ENCODE results near the gene MEX3A. TPM values are rescaled to one million over a fixed set of nuclear protein-coding genes. Genes with fewer than 3 reads are reported as not detected.

The MEX3A gene
- total RNA-seq, 1 experiment from 2014 or later, result 68.0 TPM

DNA sequence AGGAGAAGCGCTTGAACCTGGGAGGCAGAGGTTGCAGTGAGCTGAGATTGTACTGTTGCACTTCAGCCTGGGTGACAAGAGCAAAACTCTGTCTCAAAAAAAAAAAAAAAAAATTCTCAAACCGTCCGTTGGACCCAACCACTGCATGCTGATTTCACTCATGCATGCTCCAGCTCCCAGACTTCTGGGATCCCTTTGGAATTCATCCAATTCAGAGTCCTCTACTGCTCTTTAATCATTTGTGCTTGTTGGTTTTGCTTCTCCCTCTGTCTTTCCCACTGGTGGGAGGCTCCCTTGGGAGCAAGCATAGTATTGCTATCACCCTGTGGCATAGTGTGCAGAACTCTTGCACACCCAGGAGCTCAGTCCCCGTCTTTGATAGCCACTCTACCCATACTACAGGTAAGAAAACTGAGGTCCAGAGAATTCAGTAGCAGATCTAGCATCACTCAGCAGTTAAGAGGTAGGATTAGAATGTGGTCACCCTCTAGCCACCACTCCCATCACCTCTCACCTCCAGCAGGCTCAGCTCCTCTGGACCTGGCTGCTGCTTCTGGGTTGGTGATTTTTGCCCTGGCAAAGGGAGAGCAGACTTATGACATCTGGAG, 29.2 kb upstream of the MEX3A start:
- H2BK20ac ChIP-seq (ENCODE audit: low read depth, low read length, poor library complexity, severe bottlenecking), result no peak overlapping the region
- H3K27me3 ChIP-seq (ENCODE audit: insufficient read depth, low read length), result no peaks in the 10 kb centered on the region
- no peak overlapping the region for H3K27ac Mint-ChIP-seq
- H2AK5ac ChIP-seq (ENCODE audit: insufficient read length, low read length), result no peak overlapping the region
- no peak overlapping the region; a peak in 1 of 5 replicates for H3K4me3 Mint-ChIP-seq
- peaks cover 11% of the 10 kb centered on the region for H3K27me3 Mint-ChIP-seq (ENCODE audit: low read depth)
- H3K27ac ChIP-seq (ENCODE audit: insufficient read length, low read depth, low read length), result no peak overlapping the region
- H4K5ac ChIP-seq (ENCODE audit: insufficient read length, low read depth, low read length), result no peak overlapping the region
- no peak overlapping the region for H3K9ac ChIP-seq (ENCODE audit: extremely low read depth, insufficient read length, low read length)
- H3K18ac ChIP-seq (ENCODE audit: insufficient read length, low read depth, low read length), result no peak overlapping the region
- H3K9me3 Mint-ChIP-seq, result no peaks in the 10 kb centered on the region; a peak in 1 of 5 replicates
- H2BK5ac ChIP-seq (ENCODE audit: insufficient read length, low read length), result no peak overlapping the region
- H2BK12ac ChIP-seq (ENCODE audit: insufficient read length, low read depth, low read length), result no peak overlapping the region
- peaks cover 0 to 2% (median 0%) of the 10 kb centered on the region in 3 experiments; a peak in 1 of 7 replicates for H3K36me3 Mint-ChIP-seq (ENCODE audit: insufficient read depth in 1 of 3, low read depth in 3 of 3)
- no peak for TF ChIP-seq CTCF (conservative IDR thresholded peaks at IDR 0.05)
- H3K4me1 ChIP-seq (ENCODE audit: insufficient read depth, low read length), result peaks cover 4% of the 10 kb centered on the region; the same call in 1 of the 2 replicates
- no peak overlapping the region for H2BK15ac ChIP-seq (ENCODE audit: low read depth, low read length)
- no peak for DNase-seq
- no CpG with 5 or more reads among the region's 4 CpGs for WGBS (ENCODE audit: extremely low coverage, insufficient read length, low lambda C conversion rate)
- no peak overlapping the region for H3K14ac ChIP-seq (ENCODE audit: insufficient read depth, low read length)
- no peak overlapping the region for H3K4me2 ChIP-seq (ENCODE audit: insufficient read depth, insufficient read length, low read length)
- H3K9me3 ChIP-seq (ENCODE audit: control insufficient read depth, low read depth, low read length), result no peaks in the 10 kb centered on the region
- peaks cover 40 to 57% of the 10 kb centered on the region in 2 experiments for H3K4me1 Mint-ChIP-seq
- no peak overlapping the region for H3K4ac ChIP-seq (ENCODE audit: low read depth, low read length)
- no peak overlapping the region for H2BK120ac ChIP-seq (ENCODE audit: low read depth, low read length, poor library complexity, severe bottlenecking)
- H3T11ph ChIP-seq (ENCODE audit: low read length), result no peak overlapping the region
- H3K23me2 ChIP-seq (ENCODE audit: insufficient read length, low read depth, low read length, poor library complexity, severe bottlenecking), result peaks cover 13% of the 10 kb centered on the region
- no peaks in the 10 kb centered on the region for H3K79me2 ChIP-seq (ENCODE audit: insufficient read depth, low read length)
- no peak overlapping the region for H4K91ac ChIP-seq (ENCODE audit: insufficient read length, low read depth, low read length)
- no peak overlapping the region for H4K8ac ChIP-seq (replicated peaks; ENCODE audit: insufficient read length, low read depth, low read length)
- H3K56ac ChIP-seq (ENCODE audit: insufficient read length, low read depth, low read length), result no peak overlapping the region
- H3K79me1 ChIP-seq (ENCODE audit: insufficient read depth, low read depth, low read length, poor library complexity, severe bottlenecking), result no peaks in the 10 kb centered on the region
- no peaks in the 10 kb centered on the region for H4K20me1 ChIP-seq (ENCODE audit: control insufficient read depth, insufficient read depth, insufficient read length)
- no peak overlapping the region for H3K23ac ChIP-seq (ENCODE audit: insufficient read length, low read depth, low read length)
- H2AFZ ChIP-seq (ENCODE audit: low read length), result no peak overlapping the region

Data from H9 (cell line).